Measurements from ENCODE around the gene PRR35. TPM values are rescaled to one million over a fixed set of nuclear protein-coding genes. Genes with fewer than 3 reads are reported as not detected.

PRR35 gene
- total and polyA plus RNA-seq, 2 of the 4 experiments (the other 2 are of a cell fraction) = not detected

DNA sequence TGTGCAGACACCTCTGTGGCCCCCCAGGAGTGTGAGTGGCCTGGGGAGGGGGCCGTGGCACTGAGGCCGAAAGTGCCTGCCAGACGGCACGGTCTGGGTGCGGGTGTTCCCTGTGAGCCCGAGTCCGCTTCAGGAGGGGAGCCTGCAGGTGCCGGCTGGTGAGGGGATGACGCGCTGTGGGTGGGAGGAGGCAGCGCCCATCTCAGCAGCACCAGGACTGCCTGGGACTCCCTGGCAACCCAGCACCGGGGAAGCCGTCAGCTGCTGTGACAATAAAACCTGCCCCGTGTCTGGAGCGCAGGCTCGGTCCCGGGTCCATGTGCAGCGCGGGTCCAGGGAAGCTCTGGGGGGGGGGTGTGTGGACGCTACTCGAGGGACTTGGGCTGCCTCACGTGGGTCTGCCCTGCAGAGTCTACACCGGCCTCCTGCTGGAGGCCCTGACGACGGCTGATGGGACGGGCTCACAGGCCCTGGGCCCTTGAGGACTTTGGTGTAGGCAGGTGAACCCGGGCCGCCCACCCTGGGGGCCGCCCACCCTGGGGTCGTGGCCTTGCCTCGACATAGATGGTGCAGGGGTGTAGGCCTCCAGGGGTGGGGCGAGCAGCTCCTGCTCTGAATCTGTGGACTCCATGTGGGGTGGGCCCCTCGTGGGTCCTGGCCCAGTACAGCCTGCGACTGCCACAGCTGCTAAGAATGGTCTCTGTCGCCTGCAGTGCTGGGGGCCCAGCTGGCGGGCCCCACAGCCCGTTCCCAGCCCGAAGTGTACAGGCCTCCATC lies 23.8 kb downstream of the PRR35 start:
- Histone ChIP-seq H2BK20ac (ENCODE audit: low read depth, low read length) (no peak overlapping the region), H3K4ac (ENCODE audit: low read depth, low read length) (no peak overlapping the region), H4K5ac (ENCODE audit: low read depth, low read length) (no peak overlapping the region), H3K9me3 (ENCODE audit: control insufficient read depth, insufficient read depth, low read length) (no peaks in the 10 kb centered on the region), H3K4me2 (ENCODE audit: low read depth, low read length) (no peak overlapping the region), H3K79me1 (ENCODE audit: low read depth in 1 of 2, low read length in 2 of 2) (peaks cover 9 to 27% of the 10 kb centered on the region in 2 experiments; a peak in 3 of 4 replicates), H3K27ac (ENCODE audit: insufficient read depth, low read length) (no peak overlapping the region), H4K91ac (ENCODE audit: insufficient read depth, low read depth, low read length) (no peak overlapping the region), H3K9ac (ENCODE audit: low read depth, low read length) (no peak overlapping the region), H3K56ac (ENCODE audit: extremely low read depth, insufficient read depth, low read length) (no peak overlapping the region), H2BK15ac (ENCODE audit: low read depth, low read length) (no peak overlapping the region), H3K14ac (replicated peaks; ENCODE audit: low read depth, low read length) (no peak overlapping the region), H3K18ac (ENCODE audit: low read depth, low read length) (no peak overlapping the region), H4K20me1 (ENCODE audit: insufficient read depth, low read length) (peaks cover 6% of the 10 kb centered on the region; the same call in 1 of the 2 replicates), H2AFZ (replicated peaks; ENCODE audit: low read length, poor library complexity) (peak overlapping the region; percentile 43), H3K4me3 (ENCODE audit: insufficient read depth, low read depth, low read length) (no peak overlapping the region), H3K9me1 (ENCODE audit: insufficient read depth, low read length) (peaks cover 9% of the 10 kb centered on the region; the same call in 1 of the 2 replicates), H3K4me1 (ENCODE audit: control insufficient read depth, insufficient read depth, low read length) (peaks cover 11% of the 10 kb centered on the region), H2AK5ac (ENCODE audit: low read depth, low read length) (no peak overlapping the region; the same call in 1 of the 2 replicates), H4K8ac (ENCODE audit: low read depth in 2 of 2, low read length in 2 of 2) (no peak overlapping the region), H2AK9ac (replicated peaks; ENCODE audit: low read depth, low read length, poor library complexity) (no peak overlapping the region), H3K27me3 (ENCODE audit: control insufficient read depth, insufficient read depth, low read length) (no peaks in the 10 kb centered on the region), H2BK5ac (ENCODE audit: low read depth, low read length, poor library complexity, severe bottlenecking) (no peak overlapping the region), H2BK120ac (ENCODE audit: low read depth, low read length) (no peak overlapping the region), H3K36me3 (ENCODE audit: control insufficient read depth, insufficient read depth, low read length) (peaks cover 7% of the 10 kb centered on the region; the same call in 1 of the 2 replicates), H3K23ac (ENCODE audit: low read depth, low read length) (no peak overlapping the region)
- BruUV-seq (replicated peaks) = no TSS peak
- TF ChIP-seq POLR2A (IDR thresholded peaks at IDR 0.05; ENCODE audit: low read depth, low read length) = no peak
- TF ChIP-seq BHLHE40 (IDR thresholded peaks at IDR 0.05; ENCODE audit: low read depth, low read length) = no peak
- TF ChIP-seq RFX5 (IDR thresholded peaks at IDR 0.05; ENCODE audit: low read depth, low read length) = no peak
- TF ChIP-seq CEBPB (IDR thresholded peaks at IDR 0.05; ENCODE audit: low read depth, low read length) = no peak
- TF ChIP-seq USF2 (IDR thresholded peaks at IDR 0.05; ENCODE audit: low read depth, low read length) = no peak
- TF ChIP-seq SMC3 (IDR thresholded peaks at IDR 0.05; ENCODE audit: low read depth, low read length) = no peak
- TF ChIP-seq, protein P1, sequence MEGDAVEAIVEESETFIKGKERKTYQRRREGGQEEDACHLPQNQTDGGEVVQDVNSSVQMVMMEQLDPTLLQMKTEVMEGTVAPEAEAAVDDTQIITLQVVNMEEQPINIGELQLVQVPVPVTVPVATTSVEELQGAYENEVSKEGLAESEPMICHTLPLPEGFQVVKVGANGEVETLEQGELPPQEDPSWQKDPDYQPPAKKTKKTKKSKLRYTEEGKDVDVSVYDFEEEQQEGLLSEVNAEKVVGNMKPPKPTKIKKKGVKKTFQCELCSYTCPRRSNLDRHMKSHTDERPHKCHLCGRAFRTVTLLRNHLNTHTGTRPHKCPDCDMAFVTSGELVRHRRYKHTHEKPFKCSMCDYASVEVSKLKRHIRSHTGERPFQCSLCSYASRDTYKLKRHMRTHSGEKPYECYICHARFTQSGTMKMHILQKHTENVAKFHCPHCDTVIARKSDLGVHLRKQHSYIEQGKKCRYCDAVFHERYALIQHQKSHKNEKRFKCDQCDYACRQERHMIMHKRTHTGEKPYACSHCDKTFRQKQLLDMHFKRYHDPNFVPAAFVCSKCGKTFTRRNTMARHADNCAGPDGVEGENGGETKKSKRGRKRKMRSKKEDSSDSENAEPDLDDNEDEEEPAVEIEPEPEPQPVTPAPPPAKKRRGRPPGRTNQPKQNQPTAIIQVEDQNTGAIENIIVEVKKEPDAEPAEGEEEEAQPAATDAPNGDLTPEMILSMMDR (conservative IDR thresholded peaks at IDR 0.05; ENCODE audit: low read depth, low read length) = no peak
- no peak for DNase-seq
- in situ Hi-C loops (cut with MboI; ENCODE audit: low sequenced_read_pairs) = no loop called here
- ATAC-seq (ENCODE audit: low read depth) = no peak
- intact Hi-C loops (cut with micrococcal nuclease) = no loop called here
- dilution Hi-C loops (cut with HindIII; ENCODE audit: low sequenced_read_pairs, unreplicated experiment) = no loop called here
- POLR2A ChIA-PET (ENCODE audit: unreplicated experiment) = no interaction called here
- 58% methylated on average over 8 of the region's 38 CpGs; no CpG with 5 or more reads in 1 of the 2 experiments for WGBS, 2 experiments (ENCODE audit: extremely low coverage in 2 of 2, insufficient read length in 1 of 2)
- CTCF ChIA-PET = no interaction called here
